ENCODE measurements around the gene EME2. TPM values are rescaled to one million over a fixed set of nuclear protein-coding genes. Genes with fewer than 3 reads are reported as not detected.

Gene EME2
- total and polyA plus RNA-seq, 2 of the 13 experiments (the other 11 are each of a cell fraction or from before 2014, with no cell fraction given), result 4.4 to 7.6 TPM

GRCh38 chr16:1772362-1772907 lies at the start of gene EME2 (continued):
- TF ChIP-seq, protein P1, sequence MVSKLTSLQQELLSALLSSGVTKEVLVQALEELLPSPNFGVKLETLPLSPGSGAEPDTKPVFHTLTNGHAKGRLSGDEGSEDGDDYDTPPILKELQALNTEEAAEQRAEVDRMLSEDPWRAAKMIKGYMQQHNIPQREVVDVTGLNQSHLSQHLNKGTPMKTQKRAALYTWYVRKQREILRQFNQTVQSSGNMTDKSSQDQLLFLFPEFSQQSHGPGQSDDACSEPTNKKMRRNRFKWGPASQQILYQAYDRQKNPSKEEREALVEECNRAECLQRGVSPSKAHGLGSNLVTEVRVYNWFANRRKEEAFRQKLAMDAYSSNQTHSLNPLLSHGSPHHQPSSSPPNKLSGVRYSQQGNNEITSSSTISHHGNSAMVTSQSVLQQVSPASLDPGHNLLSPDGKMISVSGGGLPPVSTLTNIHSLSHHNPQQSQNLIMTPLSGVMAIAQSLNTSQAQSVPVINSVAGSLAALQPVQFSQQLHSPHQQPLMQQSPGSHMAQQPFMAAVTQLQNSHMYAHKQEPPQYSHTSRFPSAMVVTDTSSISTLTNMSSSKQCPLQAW (CRISPR knock-in tag; IDR thresholded peaks at IDR 0.05), result 0 out of 2 replicates have a peak, but pooled peaks have one; percentile 24
- TF ChIP-seq ZNF724P (CRISPR knock-in tag; IDR thresholded peaks at IDR 0.05; ENCODE audit: borderline replicate concordance) (peak; percentile 26; the same call in 1 of the 2 replicates), PPARG (CRISPR knock-in tag; conservative IDR thresholded peaks at IDR 0.05) (no peak), ZNF607 (CRISPR knock-in tag; IDR thresholded peaks at IDR 0.05; ENCODE audit: borderline replicate concordance) (peak; percentile 14; the same call in 1 of the 2 replicates), ZFY (CRISPR knock-in tag; IDR thresholded peaks at IDR 0.05) (no peak), DNMT1 (CRISPR knock-in tag; IDR thresholded peaks at IDR 0.05) (no peak), ZNF841 (CRISPR knock-in tag; IDR thresholded peaks at IDR 0.05; ENCODE audit: borderline replicate concordance) (no peak), ZNF550 (CRISPR knock-in tag; IDR thresholded peaks at IDR 0.05; ENCODE audit: borderline replicate concordance) (0 out of 2 replicates have a peak, but pooled peaks have one; percentile 24), ZNF703 (CRISPR knock-in tag; IDR thresholded peaks at IDR 0.05; ENCODE audit: borderline replicate concordance) (peak; percentile 3; the same call in 1 of the 2 replicates), ZNF790 (CRISPR knock-in tag; IDR thresholded peaks at IDR 0.05; ENCODE audit: borderline replicate concordance) (no peak), RNF2 (conservative IDR thresholded peaks at IDR 0.05; ENCODE audit: low read depth) (no peak), PBX3 (CRISPR knock-in tag; IDR thresholded peaks at IDR 0.05; ENCODE audit: borderline replicate concordance) (no peak), ZNF605 (CRISPR knock-in tag; IDR thresholded peaks at IDR 0.05) (0 out of 2 replicates have a peak, but pooled peaks have one; percentile 10), PTBP1 (IDR thresholded peaks at IDR 0.05; ENCODE audit: low read depth, low read length, poor library complexity, severe bottlenecking) (no peak), MEIS1 (CRISPR knock-in tag; IDR thresholded peaks at IDR 0.05; ENCODE audit: borderline replicate concordance) (no peak), PITX1 (CRISPR knock-in tag; IDR thresholded peaks at IDR 0.05) (no peak; the same call in 1 of the 2 replicates), SCMH1 (CRISPR knock-in tag; IDR thresholded peaks at IDR 0.05; ENCODE audit: borderline replicate concordance) (no peak), ZNF138 (CRISPR knock-in tag; IDR thresholded peaks at IDR 0.05; ENCODE audit: low read depth) (no peak), REL (CRISPR knock-in tag; conservative IDR thresholded peaks at IDR 0.05) (no peak), IRF2 (CRISPR knock-in tag; IDR thresholded peaks at IDR 0.05) (0 out of 2 replicates have a peak, but pooled peaks have one; percentile 11), ETV5 (CRISPR knock-in tag; IDR thresholded peaks at IDR 0.05; ENCODE audit: borderline replicate concordance) (no peak), RBM39 (IDR thresholded peaks at IDR 0.05; ENCODE audit: low read depth, low read length, poor library complexity, severe bottlenecking) (peak; percentile 45), RFXANK (CRISPR knock-in tag; IDR thresholded peaks at IDR 0.05) (no peak)
- TF ChIP-seq, protein P2, sequence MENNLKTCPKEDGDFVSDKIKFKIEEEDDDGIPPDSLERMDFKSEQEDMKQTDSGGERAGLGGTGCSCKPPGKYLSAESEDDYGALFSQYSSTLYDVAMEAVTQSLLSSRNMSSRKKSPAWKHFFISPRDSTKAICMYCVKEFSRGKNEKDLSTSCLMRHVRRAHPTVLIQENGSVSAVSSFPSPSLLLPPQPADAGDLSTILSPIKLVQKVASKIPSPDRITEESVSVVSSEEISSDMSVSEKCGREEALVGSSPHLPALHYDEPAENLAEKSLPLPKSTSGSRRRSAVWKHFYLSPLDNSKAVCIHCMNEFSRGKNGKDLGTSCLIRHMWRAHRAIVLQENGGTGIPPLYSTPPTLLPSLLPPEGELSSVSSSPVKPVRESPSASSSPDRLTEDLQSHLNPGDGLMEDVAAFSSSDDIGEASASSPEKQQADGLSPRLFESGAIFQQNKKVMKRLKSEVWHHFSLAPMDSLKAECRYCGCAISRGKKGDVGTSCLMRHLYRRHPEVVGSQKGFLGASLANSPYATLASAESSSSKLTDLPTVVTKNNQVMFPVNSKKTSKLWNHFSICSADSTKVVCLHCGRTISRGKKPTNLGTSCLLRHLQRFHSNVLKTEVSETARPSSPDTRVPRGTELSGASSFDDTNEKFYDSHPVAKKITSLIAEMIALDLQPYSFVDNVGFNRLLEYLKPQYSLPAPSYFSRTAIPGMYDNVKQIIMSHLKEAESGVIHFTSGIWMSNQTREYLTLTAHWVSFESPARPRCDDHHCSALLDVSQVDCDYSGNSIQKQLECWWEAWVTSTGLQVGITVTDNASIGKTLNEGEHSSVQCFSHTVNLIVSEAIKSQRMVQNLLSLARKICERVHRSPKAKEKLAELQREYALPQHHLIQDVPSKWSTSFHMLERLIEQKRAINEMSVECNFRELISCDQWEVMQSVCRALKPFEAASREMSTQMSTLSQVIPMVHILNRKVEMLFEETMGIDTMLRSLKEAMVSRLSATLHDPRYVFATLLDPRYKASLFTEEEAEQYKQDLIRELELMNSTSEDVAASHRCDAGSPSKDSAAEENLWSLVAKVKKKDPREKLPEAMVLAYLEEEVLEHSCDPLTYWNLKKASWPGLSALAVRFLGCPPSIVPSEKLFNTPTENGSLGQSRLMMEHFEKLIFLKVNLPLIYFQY (CRISPR knock-in tag; IDR thresholded peaks at IDR 0.05; ENCODE audit: borderline replicate concordance), result no peak

Measured in HepG2 (cell line).